HS-27A (cell line): Measurements from ENCODE around the gene FOXO1.

Experiments used
- DNase-seq: peaks from one replicate; pipeline ENCODE4 v3.0.0-alpha.2; 2012; ENCODE audit warnings: low read depth, missing footprints

FOXO1 gene

DNA sequence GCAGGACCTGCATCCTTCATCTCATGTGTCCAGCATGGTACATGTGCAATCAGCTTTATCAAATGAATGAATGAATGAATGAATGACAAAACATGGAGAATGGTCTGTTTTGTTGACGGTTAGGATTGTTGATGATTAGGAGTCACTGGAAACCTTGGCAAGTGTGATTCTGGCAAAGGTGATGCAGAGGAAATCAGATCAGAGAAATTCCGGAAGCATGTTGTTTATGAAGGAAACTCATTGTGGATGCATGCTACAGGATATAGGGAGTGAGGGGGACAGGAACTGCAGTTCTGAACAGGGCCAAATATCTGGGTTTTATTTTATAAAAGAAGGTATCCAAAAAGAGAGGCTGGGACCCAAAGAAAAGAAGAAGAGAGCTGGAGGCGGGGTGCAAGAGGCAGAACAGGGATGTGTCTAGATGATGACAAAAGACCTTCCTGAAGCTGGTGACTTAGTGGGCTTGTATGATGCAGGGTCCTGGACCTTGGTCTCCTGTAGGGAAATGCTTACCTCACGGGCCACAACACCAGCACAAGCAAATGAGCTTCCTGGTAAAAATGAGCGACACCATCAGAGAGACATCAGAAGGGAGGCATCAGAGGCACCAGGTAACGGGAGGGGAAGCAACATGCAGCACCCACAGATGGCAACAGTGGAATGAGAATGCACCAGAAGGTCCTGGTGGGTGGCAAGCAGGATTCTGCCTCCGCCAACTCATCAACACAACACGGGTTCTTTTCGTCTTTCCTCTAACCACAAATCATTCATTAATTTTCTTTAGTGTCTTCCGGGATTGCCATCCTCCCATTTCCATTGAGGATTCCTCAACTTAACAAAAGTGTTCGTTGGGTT is 159.6 kb downstream of the FOXO1 start:
- no peak for DNase-seq
